ENCODE results near the gene BCL11B.
"Not testable (repeated sequence)": the region's sequence is repeated elsewhere in the genome, so short reads cannot be mapped to it uniquely, and the experiment has no call there.

The BCL11B gene

DNA sequence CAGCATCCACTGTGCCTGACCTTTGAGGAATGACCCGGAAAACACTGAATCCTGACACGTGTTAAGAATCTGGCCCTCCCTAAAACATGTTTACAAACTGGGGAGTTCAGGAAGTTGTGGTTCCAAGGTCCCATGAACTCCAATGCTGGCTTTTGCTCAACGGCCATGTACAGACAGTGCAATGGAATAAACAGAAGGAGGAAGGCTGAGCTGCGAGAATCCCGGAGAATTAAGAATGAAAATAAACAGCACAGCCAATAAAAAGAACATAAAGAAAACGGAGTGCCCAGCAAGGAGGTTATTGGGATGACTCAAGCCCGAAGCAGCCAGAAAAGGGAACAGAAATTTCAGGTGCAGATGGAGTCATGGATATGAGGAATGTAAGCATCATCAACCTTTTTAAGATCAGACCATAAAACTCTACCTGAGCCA lies 32.3 kb downstream of the BCL11B start:
- peak; percentile 27 for DNase-seq (ENCODE audit: low spot score)

GRCh38 chr14:99238216-99238615 lies 33.8 kb downstream of the BCL11B start:
- DNase-seq (ENCODE audit: low spot score) = no peak

DNA sequence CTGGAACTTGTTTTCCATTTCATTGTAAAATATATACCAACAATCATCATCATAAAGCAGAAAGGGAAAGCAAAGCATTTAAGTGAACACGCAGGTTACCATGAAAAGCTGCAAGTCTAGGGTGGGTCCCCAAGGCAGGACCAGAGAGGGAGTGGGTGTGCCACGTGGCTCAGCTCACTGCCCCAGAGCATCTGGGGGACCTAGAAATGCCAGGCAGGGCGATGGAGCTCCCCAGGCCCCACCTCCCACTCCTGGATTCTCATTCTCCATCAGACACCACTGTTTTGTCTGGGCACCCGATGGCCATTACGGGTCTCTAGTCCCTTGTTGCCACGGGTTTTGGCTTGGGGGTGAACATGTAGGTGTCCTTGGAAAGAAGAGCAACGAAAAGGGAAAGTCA lies 34.7 kb downstream of the BCL11B start:
- no peak for DNase-seq (ENCODE audit: low spot score)

DNA sequence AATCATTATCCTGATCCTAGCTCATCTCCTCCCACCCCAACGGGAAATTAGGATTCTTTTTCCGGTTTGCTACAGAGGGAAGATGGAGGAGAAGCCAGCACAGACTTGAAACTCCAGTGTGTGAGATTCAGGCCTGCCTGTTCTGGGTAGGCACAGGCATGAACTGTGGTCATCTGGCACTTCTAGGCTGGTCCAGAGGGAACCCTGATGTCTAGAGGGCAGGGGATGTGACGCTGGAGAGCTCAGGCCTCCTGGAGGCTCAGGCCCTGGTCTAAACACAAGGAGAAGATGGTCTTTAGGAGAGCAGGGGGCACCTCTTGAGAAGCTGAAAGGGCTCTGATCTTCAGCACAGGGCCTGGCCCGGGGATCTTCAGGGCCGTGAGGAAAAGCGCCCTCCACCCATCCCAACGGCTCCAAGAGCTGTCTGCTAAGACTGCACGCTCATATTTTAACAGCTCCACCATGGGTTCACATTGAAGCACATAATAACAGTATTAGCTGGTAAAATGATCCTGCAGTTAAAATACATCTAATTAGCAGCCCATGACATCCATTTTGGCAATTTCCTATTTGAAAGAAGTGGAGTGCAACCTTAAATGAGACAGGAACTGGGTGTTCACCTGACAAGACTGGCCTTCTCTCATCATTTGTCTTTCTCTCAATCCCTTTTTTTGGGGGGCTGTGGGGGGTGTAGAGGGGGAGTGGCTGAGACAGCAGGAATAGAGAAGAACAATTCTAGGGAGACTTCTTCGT lies 35.4 kb downstream of the BCL11B start:
- DNase-seq (ENCODE audit: low spot score) = no peak

- DNase-seq (ENCODE audit: low spot score) = no peak
Observed at GRCh38 chr14:99235582-99236320, 36.2 kb downstream of the BCL11B start.

GRCh38 chr14:99234961-99235571 lies 36.9 kb downstream of the BCL11B start:
- no peak for DNase-seq (ENCODE audit: low spot score)

DNA sequence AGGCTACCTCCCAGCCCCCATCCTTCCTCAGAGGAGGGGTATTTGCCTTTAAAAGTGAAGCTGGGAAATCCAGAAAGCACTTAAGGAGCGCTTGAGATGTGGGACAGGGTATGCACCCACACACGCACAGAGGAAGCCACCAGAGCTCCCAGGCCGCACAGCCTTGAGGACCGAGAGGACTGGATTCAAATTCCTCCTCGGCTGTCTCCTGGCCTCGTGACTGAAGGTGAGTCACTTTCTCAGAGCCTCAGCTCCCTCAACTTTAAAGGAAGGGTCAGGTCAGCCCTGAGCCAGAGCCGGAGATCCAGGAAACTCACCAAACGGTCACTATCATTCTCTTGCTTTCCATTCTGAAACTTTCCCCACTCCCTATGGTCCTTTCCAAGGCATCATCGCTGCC lies 37.6 kb downstream of the BCL11B start:
- DNase-seq (ENCODE audit: low spot score) = no peak

DNA sequence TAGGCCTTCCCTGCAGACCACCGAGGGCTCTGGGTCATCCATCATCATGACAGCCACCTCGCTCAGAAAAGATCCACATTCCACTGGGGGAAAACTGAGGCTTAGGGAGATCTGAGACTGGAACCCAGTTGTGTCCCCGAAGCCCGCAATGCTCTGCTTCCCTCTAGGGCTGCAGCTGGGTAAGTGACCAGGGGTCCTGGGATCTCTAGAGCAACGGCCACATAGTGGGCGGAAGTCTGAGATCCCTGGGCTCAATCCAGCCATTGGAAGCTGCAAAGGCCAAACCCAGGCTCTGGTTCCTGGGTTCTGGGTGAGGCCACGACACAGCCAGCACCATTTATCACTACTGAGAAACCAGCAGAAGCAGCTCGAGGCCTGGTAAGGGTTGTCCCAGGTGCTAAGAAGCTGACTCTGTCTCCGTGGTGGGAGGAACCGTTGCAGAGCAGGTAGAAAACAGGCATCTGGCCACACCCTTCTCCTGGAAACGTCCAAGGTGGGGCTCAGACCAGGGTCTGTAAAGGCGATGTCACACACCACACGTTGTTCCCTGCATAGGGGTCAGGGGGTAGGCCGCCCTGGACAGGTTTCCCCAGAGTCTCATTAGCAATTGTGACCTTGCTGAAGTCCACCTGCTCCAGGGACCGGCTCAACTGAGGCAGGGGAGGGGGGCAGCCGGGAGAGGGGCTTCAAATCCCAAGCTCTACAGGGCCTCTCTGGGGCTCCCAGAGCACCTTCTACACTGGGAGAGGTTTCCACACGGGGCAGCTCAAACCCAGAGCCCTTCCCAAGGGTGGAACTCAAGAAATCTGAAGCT lies 38.6 kb downstream of the BCL11B start:
- no peak for DNase-seq (ENCODE audit: low spot score)

GRCh38 chr14:99232714-99233214 lies 39.2 kb downstream of the BCL11B start:
- no peak for DNase-seq (ENCODE audit: low spot score)

GRCh38 chr14:99231850-99232713 lies 39.9 kb downstream of the BCL11B start:
- no peak for DNase-seq (ENCODE audit: low spot score)

DNA sequence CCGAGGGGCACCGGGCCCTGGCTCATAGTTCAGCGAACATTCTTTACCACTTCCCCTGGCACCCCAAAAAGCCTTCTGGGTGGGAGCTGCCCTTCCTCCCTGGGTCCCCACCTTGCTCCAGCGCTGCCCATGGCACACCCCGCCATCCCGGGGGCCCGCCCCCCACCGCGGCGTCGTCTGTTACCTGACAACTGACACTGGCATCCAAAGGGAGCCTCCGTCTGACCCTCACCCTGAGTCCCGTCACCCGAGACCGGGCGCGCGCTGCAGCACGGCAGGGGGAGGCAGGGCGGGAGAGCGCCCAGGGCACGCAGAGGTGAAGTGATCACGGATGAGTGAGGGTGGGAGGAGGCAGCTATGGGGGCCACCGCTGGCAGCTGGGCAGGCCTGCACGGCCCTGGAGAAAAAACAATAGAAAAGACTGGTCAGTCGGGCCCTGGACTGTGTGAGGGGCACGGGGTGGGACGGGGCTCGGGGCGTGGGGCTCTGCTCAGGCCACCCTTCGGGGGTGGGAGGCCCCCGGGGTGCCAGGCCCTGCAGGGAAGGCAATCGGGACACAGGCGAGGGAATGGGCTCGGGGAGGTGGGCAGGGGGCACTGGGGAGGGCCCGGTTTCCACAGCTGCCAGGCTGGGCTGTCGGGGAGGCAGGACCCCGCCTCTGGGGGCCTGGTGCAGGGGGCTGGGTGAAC lies 40.7 kb downstream of the BCL11B start:
- DNase-seq (ENCODE audit: low spot score) = no peak

GRCh38 chr14:99230208-99231151 lies 41.5 kb downstream of the BCL11B start:
- no peak for DNase-seq (ENCODE audit: low spot score)

DNA sequence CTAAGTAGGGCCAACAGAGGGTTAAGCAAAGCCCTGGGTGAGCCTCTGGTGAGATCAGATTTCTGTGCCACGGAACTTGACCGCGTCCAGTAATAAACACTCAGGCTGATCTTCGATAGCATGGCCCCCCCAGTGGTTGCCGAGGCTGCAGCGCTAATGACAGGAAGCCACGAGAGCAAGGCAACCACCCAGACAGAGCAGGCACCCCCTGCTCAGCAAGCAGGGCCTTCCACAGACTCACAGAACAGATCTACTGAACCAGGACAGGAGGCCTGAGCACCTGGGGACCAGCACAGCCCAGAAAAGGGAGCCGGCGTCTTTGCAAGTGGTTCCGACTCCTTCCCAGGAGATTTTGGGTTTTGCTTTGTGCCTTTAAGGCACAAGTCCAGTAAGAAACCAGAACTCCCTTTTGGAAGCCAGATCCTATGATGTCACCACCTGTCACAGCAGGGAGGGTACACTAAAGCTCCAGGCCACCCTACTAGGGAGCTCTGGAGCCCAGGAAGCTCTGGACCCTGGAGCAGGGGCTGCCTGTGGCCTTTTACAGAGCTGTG lies 42.3 kb downstream of the BCL11B start:
- peak; percentile 37 for DNase-seq (ENCODE audit: low spot score)

DNA sequence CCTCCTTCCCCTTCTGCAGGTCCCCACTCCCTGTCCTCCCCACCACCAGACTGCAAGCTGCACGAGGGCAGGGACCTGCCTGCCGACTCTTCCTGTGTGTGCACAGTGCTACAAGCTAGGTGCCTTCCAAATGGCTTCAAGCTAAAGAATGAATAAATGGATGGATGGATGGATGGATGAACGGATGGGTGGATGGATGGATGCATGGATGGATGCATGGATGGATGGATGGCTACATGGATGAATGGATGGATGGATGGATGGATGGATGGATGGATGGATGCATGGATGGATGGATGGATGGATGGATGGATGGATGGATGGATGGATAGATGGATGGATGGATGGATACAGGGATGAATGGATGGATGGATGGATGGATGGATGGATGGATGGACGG lies 43.2 kb downstream of the BCL11B start:
- DNase-seq (ENCODE audit: low spot score) = not testable (repeated sequence)

DNA sequence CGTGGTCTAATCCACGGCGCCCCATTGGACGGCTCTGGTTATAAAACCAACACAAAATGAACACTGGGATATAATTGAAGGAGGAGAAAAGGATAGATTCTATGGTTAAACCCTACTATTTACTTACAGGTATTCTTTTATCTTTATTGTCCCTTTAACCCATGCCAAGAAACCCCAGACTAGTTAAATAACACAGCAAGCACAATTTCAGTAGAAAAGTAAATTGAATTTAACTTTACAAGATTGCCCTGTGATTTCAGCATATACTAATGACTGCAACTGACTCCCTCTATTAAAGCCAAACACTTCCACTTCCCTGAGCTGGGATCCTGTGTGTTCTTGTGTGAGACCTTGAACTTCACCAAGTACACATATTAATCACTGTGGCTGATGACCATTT lies 45.3 kb downstream of the BCL11B start:
- no peak for DNase-seq (ENCODE audit: low spot score)

GRCh38 chr14:99225436-99226203 lies 46.4 kb downstream of the BCL11B start:
- no peak for DNase-seq (ENCODE audit: low spot score)

GRCh38 chr14:99224948-99225347 lies 47.0 kb downstream of the BCL11B start:
- DNase-seq (ENCODE audit: low spot score) = no peak
